HG03103 (cell line): ENCODE data around the gene KCNJ11.
"Not testable (repeated sequence)": the region's sequence is repeated elsewhere in the genome, so short reads cannot be mapped to it uniquely, and the experiment has no call there.

ENCODE experiments used
- ATAC-seq: cut with Tn5 transposase; IDR thresholded peaks from one replicate; pipeline ENCODE4 v1.9.1; 2021; ENCODE audit warnings: low read depth; ENCODE audit not compliant: unreplicated experiment

KCNJ11 gene

GRCh38 chr11:17388609-17389210, at the start of gene KCNJ11:
TSS of gene KCNJ11 (minus strand) at chr11:17388659. CDS start at chr11:17388091, 568 bp downstream.
- peak; percentile 35 for ATAC-seq

GRCh38 chr11:17437366-17437765, 48.9 kb upstream of the KCNJ11 start:
- ATAC-seq = no peak

- ATAC-seq = no peak
Measured at GRCh38 chr11:17434108-17434507, 45.6 kb upstream of the KCNJ11 start.

- no peak for ATAC-seq
Measured at GRCh38 chr11:17432002-17432401, 43.5 kb upstream of the KCNJ11 start.

- ATAC-seq = no peak
Measured at GRCh38 chr11:17431139-17431538, 42.7 kb upstream of the KCNJ11 start.

- ATAC-seq = no peak
Measured at GRCh38 chr11:17430616-17431015, 42.2 kb upstream of the KCNJ11 start.

- ATAC-seq = no peak
Measured at GRCh38 chr11:17428925-17429324, 40.5 kb upstream of the KCNJ11 start.

- no peak for ATAC-seq
Measured at GRCh38 chr11:17428261-17428660, 39.8 kb upstream of the KCNJ11 start.

GRCh38 chr11:17426233-17426632, 37.8 kb upstream of the KCNJ11 start:
- not testable (repeated sequence) for ATAC-seq

- ATAC-seq = no peak
Measured at GRCh38 chr11:17423533-17424310, 35.3 kb upstream of the KCNJ11 start.

- no peak for ATAC-seq
Measured at GRCh38 chr11:17421781-17422180, 33.3 kb upstream of the KCNJ11 start.

GRCh38 chr11:17418444-17419081, 30.1 kb upstream of the KCNJ11 start:
- no peak for ATAC-seq

GRCh38 chr11:17416492-17416891, 28.0 kb upstream of the KCNJ11 start:
- no peak for ATAC-seq

- ATAC-seq = no peak
Measured at GRCh38 chr11:17415523-17416104, 27.2 kb upstream of the KCNJ11 start.

- no peak for ATAC-seq
Measured at GRCh38 chr11:17414992-17415391, 26.5 kb upstream of the KCNJ11 start.

- ATAC-seq = no peak
Measured at GRCh38 chr11:17414317-17414737, 25.9 kb upstream of the KCNJ11 start.

GRCh38 chr11:17413414-17414316, 25.2 kb upstream of the KCNJ11 start:
- ATAC-seq = no peak

- no peak for ATAC-seq
Measured at GRCh38 chr11:17412488-17413180, 24.2 kb upstream of the KCNJ11 start.

- ATAC-seq = no peak
Measured at GRCh38 chr11:17411418-17411817, 23.0 kb upstream of the KCNJ11 start.
